Activated T-cell treated with anti-CD3 and anti-CD28 coated beads for 24 hours (primary cell): Measurements from ENCODE around the gene USF2.

Experiments
- DNase-seq: peaks from one replicate; pipeline ENCODE4 v3.0.0-alpha.2; 2020; ENCODE audit warnings: low read depth

The USF2 gene

GRCh38 chr19:35321291-35321690 lies 52.5 kb downstream of the USF2 start:
- DNase-seq: no peak

GRCh38 chr19:35322014-35322413 lies 53.3 kb downstream of the USF2 start:
- DNase-seq: no peak

GRCh38 chr19:35327642-35328041 lies 58.9 kb downstream of the USF2 start:
- no peak for DNase-seq

DNA sequence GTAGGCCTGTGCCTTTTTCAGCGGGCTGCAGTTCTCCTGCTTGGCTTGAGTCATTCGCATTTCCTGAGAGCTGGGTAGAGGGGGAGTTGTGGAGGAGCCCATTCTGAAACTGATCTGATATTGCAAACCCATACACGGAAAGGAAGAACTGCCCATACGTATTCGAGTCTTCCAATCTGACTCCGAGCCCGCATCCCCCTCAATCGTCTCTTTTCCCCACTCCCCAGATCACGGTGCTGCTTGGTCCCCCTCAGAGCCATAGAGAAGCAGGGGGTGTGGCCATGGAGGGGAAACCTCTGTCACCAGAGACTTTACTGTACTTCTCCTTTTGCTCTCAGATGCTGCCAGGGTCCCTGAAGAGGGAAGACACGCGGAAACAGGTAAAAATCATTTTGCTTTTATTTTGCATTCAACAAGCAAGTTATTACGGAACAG lies 60.1 kb downstream of the USF2 start, which contains the start of gene CD22:
TSS of gene CD22 (plus strand) at position 337 of the 435 bp plus-strand sequence. CDS start 2,854 bp downstream, outside the sequence.
- DNase-seq: no peak

GRCh38 chr19:35329323-35329722 lies 60.6 kb downstream of the USF2 start:
- DNase-seq: no peak
